Urothelium cell line (cell line): ENCODE data around the gene RXFP2.

Experiments
- DNase-seq: peaks from one replicate; pipeline ENCODE4 v3.0.0; 2011; ENCODE audit warnings: low spot score, mixed read lengths
- FAIRE-seq: peaks from 2 replicates; lab custom pipeline; 2011; peaks lifted over from hg19 to GRCh38; lab: Jason Lieb, UNC

Gene RXFP2, protein sequence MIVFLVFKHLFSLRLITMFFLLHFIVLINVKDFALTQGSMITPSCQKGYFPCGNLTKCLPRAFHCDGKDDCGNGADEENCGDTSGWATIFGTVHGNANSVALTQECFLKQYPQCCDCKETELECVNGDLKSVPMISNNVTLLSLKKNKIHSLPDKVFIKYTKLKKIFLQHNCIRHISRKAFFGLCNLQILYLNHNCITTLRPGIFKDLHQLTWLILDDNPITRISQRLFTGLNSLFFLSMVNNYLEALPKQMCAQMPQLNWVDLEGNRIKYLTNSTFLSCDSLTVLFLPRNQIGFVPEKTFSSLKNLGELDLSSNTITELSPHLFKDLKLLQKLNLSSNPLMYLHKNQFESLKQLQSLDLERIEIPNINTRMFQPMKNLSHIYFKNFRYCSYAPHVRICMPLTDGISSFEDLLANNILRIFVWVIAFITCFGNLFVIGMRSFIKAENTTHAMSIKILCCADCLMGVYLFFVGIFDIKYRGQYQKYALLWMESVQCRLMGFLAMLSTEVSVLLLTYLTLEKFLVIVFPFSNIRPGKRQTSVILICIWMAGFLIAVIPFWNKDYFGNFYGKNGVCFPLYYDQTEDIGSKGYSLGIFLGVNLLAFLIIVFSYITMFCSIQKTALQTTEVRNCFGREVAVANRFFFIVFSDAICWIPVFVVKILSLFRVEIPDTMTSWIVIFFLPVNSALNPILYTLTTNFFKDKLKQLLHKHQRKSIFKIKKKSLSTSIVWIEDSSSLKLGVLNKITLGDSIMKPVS

DNA sequence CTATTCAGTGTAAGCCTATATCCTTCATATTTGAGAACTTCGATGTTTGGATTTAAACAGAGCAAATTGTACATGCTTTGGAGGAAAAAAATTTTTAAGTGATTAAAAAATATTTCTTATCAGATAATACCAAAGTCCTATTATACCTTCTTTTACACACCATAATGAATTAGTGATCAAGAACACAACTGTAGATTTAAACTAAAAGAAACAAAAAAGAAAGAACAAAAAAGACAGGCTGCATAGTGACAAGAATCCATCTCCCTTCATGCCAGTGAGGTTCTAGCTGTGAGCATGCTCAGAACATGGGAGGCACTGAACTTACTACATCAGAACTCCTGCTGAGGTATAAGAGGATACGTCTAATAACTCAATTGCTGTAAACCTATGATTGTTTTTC is at the start of gene RXFP2:
Gene RXFP2, plus strand, starts transcription at position 301 of the 400 bp plus-strand sequence. Its CDS starts 87 bp downstream, at position 388.
- DNase-seq (no peak), FAIRE-seq (no peak)

DNA sequence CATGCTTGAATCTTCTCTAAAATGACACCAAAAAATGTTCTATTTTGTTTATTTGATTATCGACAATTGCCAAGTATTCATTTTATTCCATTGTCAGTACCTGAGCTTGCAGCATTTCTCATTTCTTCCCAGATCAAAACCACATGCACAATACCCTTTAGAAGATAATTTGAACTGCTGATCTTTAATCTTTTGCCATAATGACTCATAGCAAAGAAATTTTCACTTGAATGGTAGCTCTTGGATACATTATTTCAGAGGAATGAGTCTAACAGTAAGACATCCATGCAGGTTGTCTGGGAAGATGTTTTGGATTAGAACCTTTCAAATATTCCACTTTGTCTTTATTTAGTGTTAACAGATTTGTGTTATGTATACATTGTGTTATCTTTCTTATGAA is 42.0 kb upstream of the RXFP2 start:
- no peak for FAIRE-seq
- DNase-seq = peak; percentile 5

DNA sequence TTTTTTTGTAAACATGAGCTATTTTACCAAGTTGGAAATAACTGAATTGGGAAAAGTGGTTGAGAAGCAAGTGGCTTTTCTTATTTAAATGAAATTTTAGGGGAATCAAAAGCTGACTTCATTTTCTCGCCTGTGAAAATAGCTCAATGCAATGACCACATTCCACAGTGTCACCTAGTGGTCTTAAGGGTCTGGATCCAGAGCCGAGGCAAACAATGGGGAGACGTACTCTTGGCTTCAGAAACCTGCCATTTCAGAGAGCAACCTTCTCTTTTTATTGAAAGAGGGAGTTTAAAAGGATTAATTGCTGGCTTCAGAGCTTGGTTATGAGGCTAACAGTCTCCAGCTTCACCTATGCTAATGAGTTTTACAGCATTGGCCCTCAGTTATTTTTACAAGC is 39.7 kb upstream of the RXFP2 start:
- DNase-seq (no peak), FAIRE-seq (no peak)

DNA sequence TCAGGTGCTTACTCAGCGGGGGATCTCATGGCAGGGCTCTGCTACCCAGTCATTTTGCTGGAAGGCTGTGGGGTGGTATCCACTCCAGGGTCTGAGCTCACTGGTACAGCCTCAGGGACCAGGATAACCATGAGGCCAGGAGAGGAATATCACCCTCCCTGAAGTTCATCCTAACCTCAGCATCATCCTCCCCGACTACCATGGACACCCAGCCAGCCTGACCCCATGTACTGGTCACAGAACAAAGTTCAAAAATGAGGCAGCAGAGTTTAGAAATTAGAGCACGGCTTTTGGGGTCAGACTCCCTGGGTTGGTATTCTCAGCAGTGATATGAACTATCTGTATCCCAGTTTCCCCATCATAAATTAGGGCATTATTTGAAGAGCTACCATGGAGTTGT is 35.5 kb upstream of the RXFP2 start:
- no peak for FAIRE-seq
- DNase-seq = no peak

DNA sequence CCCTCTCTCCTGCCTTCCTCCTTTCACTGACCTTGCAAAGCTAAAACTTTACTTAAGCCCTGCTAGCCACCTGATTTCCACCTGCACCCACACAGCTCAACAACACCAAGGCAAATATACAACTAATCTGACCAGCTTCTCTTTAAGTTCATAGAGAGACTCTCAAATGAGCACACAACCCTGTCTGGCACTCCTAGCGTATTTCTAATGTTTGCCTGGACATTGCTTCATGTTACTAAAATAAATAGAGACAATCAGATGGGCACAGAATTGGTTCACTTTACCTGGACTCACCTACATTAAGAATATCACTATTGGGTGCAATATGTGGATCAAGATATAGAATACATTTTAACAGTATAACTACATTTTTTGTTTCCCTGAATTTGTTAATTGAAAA is 33.2 kb upstream of the RXFP2 start:
- FAIRE-seq (no peak), DNase-seq (no peak)

DNA sequence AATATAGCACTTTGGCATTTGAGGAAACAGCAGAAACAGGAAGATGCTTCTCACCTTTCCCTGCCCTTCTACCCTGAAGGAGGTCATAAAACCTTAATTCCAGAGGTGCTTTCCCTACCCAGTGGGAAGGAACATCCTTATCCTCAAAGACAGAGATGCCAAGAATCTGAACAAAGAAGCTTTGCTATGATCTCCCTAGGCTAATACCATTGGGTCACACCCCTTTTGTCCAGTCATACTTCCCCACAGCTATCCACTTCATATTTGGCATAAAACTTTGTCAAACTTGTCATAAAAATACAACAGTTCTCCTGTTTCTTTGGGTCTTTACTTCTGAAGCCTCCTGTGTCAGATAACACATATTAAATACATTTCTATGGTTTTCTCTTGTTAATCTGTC is 21.7 kb upstream of the RXFP2 start:
- no peak for DNase-seq
- FAIRE-seq = no peak

DNA sequence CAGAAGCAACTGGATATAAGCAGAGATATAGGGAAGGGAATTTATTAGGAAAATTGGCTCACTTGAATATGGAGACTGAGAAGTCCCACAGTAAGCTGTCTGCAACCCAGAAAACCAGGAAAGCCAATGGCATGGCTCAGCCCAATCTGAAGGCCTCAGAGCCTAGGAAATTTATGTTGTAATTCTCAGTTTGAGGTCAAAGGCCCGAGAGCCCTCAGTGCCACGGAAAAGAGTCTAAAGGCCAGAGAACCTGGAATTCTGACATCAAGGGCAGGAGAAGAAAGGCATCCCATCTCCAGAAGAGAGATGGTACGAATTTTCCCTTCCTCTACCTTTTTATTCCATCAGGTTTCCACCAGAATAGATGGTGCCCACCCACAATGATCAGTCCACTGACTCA is 20.1 kb upstream of the RXFP2 start:
- FAIRE-seq (no peak), DNase-seq (no peak)

DNA sequence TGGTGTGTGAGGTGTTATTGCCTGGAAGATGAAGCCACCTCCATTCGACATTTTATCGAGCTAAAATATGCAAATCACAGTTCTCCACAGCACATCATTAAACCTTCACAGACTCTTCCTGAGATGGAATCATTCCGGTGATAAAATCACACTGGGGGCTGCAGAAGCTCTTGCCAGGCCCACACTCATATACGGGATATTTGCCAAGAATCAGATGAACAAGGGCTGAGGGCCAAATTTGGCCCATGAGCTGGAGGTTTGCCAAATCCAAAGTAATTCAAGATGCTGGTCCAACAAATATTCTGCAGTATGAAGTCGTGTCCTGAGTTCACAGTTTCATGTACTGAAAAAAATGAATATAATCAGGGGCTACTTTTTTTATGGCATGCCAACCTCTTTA is 16.7 kb upstream of the RXFP2 start:
- peak; percentile 4 for DNase-seq

DNA sequence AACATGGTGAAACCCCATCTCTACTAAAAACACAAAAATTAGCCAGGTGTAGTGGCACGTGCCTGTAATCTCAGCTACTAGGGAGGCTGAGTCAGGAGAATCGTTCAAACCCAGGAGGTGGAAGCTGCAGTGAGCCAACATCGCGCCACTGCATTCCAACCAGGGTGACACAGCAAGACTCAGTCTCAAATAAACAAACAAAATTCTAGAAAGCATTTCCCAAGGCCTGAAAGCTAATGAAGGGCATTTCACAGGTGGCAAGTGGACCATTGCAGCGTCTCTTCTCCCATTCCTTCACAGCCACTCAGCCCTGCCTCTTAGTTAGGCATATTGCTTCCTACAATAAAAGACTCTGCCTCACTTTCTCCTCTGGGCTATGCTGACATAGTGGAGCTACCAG is 13.5 kb upstream of the RXFP2 start:
- no peak for FAIRE-seq
- peak; percentile 11 for DNase-seq

More for the DNA sequence above, 16.7 kb upstream of the RXFP2 start:
- FAIRE-seq = no peak

DNA sequence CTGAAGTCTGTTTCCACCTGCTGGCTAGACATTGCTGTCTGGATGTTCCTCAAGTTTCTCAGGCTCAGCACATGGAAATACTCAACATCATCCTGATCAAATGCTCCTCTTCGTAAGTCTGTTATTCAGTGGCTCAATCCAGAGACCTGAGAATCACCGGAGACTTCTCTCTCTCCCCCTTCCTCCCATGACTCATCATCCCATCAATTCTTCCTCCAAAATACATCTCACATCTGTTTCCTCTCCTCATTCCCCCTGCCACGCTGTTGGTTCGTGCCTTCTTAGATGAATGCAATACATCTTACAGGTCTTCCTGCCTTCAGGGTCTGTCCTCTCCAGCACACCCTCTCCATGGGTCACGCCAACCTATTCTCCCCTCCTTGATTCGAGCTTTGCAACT is 7.4 kb upstream of the RXFP2 start:
- FAIRE-seq = no peak

DNA sequence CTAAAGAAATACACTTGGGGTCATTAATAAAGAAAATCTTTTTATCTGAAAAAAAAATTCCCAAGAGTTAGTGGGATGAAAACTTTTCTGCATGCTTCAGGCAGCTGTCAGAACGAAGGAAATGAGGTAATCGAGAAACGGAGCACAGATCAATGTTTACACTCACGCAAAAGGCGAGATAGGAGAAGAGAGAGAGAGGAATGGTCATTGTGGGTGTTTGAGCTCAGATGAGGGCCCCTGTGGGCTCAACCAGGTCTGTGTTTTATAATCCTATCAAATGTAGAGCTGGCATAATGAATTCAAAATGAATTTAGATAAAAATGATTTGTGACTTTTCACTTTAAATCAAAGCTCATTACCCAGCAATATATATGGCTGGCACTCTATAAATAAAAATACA is 6.3 kb upstream of the RXFP2 start:
- FAIRE-seq = no peak
- DNase-seq = no peak

More for the DNA sequence above, 7.4 kb upstream of the RXFP2 start:
- DNase-seq = no peak

DNA sequence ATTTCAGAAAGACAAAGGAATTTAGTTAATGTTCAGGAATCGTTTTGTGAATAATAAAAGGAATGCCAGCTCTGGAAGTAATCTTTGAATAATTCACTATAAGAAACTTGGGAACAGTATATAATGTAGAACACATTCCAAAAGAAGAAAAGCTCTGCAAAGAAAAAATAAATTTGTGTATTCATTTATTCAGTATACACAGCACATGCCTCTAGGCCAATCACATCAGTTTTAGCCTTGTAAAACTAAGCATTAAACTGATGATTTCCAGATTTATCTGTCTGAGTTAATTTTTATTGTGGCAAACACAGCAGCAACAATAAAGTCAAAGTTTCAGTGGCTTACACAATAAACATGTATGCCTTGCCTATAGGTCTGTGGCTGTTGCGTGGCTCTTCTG is 5.7 kb upstream of the RXFP2 start:
- DNase-seq = no peak
- FAIRE-seq = no peak

DNA sequence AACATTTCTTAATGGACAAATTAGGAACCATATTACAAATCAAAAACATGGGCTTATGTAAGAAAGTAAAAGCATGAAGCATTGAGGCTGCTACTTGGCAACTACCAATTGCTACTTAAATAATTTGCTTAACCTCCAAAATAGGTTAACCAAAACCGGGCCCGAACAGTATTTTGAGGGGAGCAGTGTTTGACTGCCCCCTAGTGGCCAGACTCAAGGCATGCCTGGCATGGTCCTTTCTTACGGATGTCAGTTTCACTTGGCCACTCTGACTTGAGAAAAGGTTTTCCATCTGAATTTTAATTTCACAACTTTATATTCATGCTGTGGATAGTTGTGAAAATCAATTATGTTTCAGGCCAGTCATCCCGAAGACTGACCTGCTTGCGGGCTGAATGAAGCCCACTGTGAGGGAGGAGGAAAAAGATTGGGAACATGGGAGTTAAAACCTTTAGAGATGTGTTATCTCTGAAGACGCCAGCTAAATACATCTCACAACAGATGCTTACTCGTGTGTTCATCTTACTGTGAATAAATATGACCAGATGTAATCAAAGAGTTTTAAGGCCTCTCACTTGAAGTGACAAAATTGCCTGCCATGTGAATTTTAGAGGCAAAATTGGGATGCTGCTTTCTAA is 2.9 kb downstream of the RXFP2 start:
- DNase-seq = peak; percentile 44
- FAIRE-seq = no peak

DNA sequence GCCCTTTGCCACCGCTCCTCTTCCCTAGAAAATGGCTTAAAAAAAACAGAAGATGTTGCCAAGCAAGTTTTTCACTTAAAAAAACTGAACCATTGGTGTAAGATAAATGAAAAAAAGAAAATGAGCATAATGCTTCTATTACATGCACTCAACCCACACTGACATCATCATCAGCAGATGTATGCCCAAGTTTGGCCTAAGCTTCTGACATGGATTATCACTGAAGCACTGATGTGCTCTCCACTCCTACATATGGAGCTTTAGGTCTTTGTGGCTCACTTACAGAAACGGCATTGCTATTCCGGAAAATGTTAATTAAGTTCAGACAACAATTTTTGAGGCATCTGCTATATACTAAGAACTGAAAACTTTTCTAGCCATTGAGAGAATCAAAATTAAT is 8.0 kb downstream of the RXFP2 start:
- DNase-seq (no peak), FAIRE-seq (no peak)

DNA sequence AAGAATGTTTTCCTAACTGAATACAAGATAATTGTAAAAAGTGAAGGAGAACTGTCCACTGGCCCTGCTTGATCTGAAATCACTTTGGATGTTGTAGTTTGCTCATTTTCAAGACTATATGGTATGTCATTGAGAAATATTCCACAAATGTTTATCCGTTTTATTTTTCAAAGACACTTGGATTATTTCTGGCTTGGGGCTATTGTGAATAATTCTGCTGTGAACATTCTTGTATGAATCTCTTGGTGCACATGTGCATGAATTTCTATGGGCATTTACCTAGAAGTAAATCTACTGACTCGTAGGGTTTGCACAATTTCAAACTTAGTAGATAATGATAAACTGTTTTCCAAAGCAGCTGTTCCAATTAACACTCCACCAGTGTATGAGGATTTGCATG is 8.6 kb downstream of the RXFP2 start:
- no peak for FAIRE-seq
- DNase-seq = no peak

DNA sequence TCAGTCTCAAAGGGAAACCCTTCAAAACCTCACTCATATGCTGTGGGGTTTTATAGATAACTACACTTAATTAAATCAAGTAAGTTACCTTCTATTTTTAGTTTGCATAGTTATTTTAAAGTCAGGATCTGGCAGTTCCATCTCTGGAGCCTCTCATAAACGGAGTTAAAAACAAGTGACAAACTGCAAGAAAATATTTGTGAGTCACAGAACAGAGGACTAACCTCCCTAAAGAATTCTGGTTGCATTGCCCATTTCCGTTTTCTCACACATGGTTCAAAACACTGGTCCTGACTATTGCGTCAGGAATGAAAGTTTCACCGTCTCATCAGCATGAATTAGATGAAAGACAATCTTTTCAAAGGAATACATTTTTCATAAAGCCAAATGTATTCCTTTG is 10.6 kb downstream of the RXFP2 start:
- no peak for FAIRE-seq
- DNase-seq = peak; percentile 35

DNA sequence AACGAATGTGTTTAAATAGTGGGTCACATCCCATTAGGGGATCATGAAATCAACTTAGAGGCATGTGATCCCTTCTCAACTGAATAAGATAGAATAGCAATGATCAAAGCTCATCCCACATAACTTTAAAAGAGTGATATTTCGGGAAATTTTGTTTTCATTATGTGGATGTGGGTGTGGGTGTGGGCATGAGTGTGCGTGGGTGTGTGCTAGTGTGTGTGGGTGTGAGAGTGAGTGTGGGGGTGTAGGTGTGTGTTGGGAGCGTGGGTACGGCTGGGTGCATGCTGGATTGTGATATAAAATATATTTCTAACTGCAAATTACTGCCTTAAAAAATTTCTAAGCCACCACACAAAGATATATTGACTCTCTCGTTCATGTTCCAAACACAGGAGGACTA is 15.9 kb downstream of the RXFP2 start:
- FAIRE-seq (no peak), DNase-seq (no peak)

DNA sequence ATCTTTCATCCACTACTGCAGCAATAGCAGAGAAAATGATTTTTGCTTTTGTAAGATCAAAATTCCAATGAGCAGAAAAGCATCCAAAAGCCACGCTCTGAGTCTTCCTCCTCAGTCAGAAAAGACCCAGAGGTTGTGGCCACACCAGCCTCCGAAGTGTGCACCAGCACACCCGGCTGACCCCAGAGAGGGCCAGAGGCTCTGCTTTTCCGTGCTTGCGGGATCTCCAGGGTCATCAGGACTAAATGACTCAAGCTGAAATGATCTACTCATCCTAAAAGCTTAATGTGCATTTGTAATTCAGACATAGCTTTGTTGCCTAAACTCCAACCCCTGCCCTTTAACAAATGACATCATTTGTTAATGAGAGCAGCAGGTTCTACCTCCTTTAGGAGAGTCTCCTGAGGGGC is 16.5 kb downstream of the RXFP2 start:
- FAIRE-seq (no peak), DNase-seq (no peak)

DNA sequence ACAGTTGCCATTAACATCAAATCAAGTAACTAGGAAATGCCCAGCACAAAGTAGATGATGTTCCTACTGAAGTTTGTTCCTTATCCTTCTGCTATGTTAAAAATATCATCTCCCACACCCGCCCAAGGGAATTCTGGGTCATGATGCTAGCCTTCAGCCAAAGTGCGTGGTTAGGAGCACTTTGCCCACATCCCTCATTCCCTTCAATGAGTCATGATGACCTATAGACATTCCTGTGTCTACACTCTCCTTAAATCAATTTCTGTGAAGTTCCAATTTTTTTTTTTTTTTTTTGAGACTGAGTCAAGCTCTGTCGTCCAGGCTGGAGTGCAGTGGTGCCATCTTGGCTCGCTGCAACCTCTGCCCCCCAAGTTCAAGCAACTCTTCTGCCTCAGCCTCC is 17.0 kb downstream of the RXFP2 start:
- FAIRE-seq = no peak
- DNase-seq = peak; percentile 65

DNA sequence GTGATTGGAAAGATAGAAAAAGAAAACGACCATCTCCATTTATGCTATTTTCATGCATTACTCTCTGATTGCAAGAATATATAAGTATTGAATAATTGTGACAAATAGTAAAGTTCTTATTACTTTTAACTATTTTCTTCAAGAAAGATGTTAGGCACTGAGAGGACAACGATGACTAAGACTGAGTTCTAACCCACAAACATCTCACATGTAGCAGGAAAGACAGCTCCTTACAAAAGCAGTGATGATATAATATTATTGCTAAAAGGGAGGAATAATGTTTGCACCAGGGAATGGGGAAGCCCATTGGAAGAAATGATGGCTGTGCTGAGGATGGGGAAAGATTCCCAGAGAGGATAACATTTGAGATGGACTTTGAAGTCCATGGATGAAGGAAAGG is 22.6 kb downstream of the RXFP2 start:
- DNase-seq (no peak), FAIRE-seq (no peak)

DNA sequence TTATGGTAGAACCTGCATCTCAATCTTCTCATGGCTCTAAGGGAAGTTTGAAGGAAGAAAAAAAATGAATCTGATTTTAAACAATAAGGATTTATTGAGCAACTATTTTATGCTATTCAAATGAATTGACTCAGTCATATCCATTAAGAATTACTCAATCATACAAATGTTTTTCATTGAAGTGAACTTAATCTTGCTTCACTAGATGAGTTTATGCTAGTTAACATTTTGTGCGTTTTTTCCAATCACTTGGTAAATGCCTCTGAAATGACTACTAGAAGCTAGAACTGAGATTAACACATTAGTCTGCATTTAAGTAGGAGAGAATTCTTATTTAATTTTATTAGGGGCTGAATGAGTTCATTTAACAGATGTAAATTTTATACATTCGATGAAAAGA is 25.2 kb downstream of the RXFP2 start:
- no peak for FAIRE-seq

More for the DNA sequence above, 25.2 kb downstream of the RXFP2 start:
- DNase-seq = no peak
